ENCODE results near the gene ASAP2.
A peak's percentile ranks its signal among the peaks of the same experiment; 100 is the strongest.

The ASAP2 gene

GRCh38 chr2:9292426-9292825 lies 85.8 kb downstream of the ASAP2 start:
- no peak for DNase-seq (ENCODE audit: low spot score)
- Histone ChIP-seq H3K27ac (no peak overlapping the region), H3K4me3 (no peak overlapping the region)
- TF ChIP-seq CTCF (IDR thresholded peaks at IDR 0.05), result no peak

GRCh38 chr2:9294764-9295163 lies 88.2 kb downstream of the ASAP2 start:
- H3K27ac ChIP-seq, result no peak overlapping the region
- H3K4me3 ChIP-seq, result no peak overlapping the region
- peak; percentile 41 for DNase-seq (ENCODE audit: low spot score)
- TF ChIP-seq CTCF (IDR thresholded peaks at IDR 0.05), result no peak

- Histone ChIP-seq H3K4me3 (no peak overlapping the region), H3K27ac (peak overlapping the region in 1 of 2 donors; percentile 56)
- no peak for DNase-seq (ENCODE audit: low spot score)
- no peak for TF ChIP-seq CTCF (IDR thresholded peaks at IDR 0.05)
Observed at GRCh38 chr2:9296559-9296958, 89.9 kb downstream of the ASAP2 start.

- H3K4me3 ChIP-seq, result no peak overlapping the region
- no peak for TF ChIP-seq CTCF (IDR thresholded peaks at IDR 0.05)
- peak overlapping the region in 1 of 2 donors; percentile 56 for H3K27ac ChIP-seq
- no peak for DNase-seq (ENCODE audit: low spot score)
Observed at GRCh38 chr2:9297156-9297555, 90.5 kb downstream of the ASAP2 start.

- no peak for TF ChIP-seq CTCF (IDR thresholded peaks at IDR 0.05)
- Histone ChIP-seq H3K27ac (no peak overlapping the region), H3K4me3 (no peak overlapping the region)
- no peak for DNase-seq (ENCODE audit: low spot score)
Observed at GRCh38 chr2:9297807-9298206, 91.2 kb downstream of the ASAP2 start.

- no peak for DNase-seq (ENCODE audit: low spot score)
- no peak for TF ChIP-seq CTCF (IDR thresholded peaks at IDR 0.05)
- Histone ChIP-seq H3K4me3 (no peak overlapping the region), H3K27ac (no peak overlapping the region)
Observed at GRCh38 chr2:9298583-9298982, 92.0 kb downstream of the ASAP2 start.

GRCh38 chr2:9299161-9300100 lies 92.8 kb downstream of the ASAP2 start:
- DNase-seq (ENCODE audit: low spot score), result no peak
- no peak for TF ChIP-seq CTCF (IDR thresholded peaks at IDR 0.05)
- no peak overlapping the region for H3K27ac ChIP-seq

More at GRCh38 chr2:9299161-9300100, 92.8 kb downstream of the ASAP2 start:
- H3K4me3 ChIP-seq, result no peak overlapping the region

Measured in coronary artery (tissue), 2 donors.